MM.1S (cell line): ENCODE data around the gene CD300H.

Experiments used
- DNase-seq: peaks from one replicate; pipeline ENCODE4 v3.0.0-alpha.2; 2015
- H2AFZ ChIP-seq: fragments of 300-600 bp; sonication (generic); 2 replicates; pipeline ENCODE4 v1.6.0; 2016; ENCODE audit warnings: antibody characterized with exemption, low read length
- H3F3A ChIP-seq: fragments of 300-600 bp; sonication (generic); 2 replicates; pipeline ENCODE4 v1.6.1; 2016; ENCODE audit warnings: mild to moderate bottlenecking, antibody characterized with exemption, low read length, moderate library complexity, mixed read lengths; ENCODE audit not compliant: insufficient read depth
- H3K27ac ChIP-seq: fragments of 300-600 bp; sonication (generic); 2 replicates; pipeline ENCODE4 v1.5.1; 2016; ENCODE audit warnings: mild to moderate bottlenecking, low read length
- H3K27me3 ChIP-seq: fragments of 300-600 bp; sonication (generic); replicated peaks from 2 replicates; pipeline ENCODE4 v1.6.0; 2016; ENCODE audit warnings: low read length; ENCODE audit not compliant: insufficient read depth
- H3K36me3 ChIP-seq: fragments of 300-600 bp; sonication (generic); replicated peaks from 2 replicates; pipeline ENCODE4 v1.6.1; 2016; ENCODE audit warnings: mild to moderate bottlenecking, low read length, mixed read lengths; ENCODE audit not compliant: insufficient read depth
- H3K4me1 ChIP-seq: fragments of 300-600 bp; sonication (generic); 2 replicates; pipeline ENCODE4 v1.6.1; 2016; ENCODE audit warnings: low read length, mixed read lengths
- H3K4me2 ChIP-seq: fragments of 300-600 bp; sonication (generic); 2 replicates; pipeline ENCODE4 v1.6.0; 2016; ENCODE audit warnings: low read depth, low read length
- H3K4me3 ChIP-seq: fragments of 300-600 bp; sonication (generic); 2 replicates; pipeline ENCODE4 v1.5.1; 2016; ENCODE audit warnings: low read length, mixed read lengths
- H3K79me2 ChIP-seq: fragments of 300-600 bp; sonication (generic); 2 replicates; pipeline ENCODE4 v1.6.1; 2016; ENCODE audit warnings: mixed run types, low read length, mixed read lengths
- H3K9ac ChIP-seq: fragments of 300-600 bp; sonication (generic); 2 replicates; pipeline ENCODE4 v1.6.1; 2016; ENCODE audit warnings: low read length, mixed read lengths
- H3K9me2 ChIP-seq: fragments of 300-600 bp; sonication (generic); replicated peaks from 2 replicates; pipeline ENCODE4 v1.6.1; 2016; ENCODE audit warnings: mild to moderate bottlenecking, low read length, mixed read lengths; ENCODE audit not compliant: insufficient read depth
- H3K9me3 ChIP-seq: fragments of 300-600 bp; sonication (generic); replicated peaks from 2 replicates; pipeline ENCODE4 v1.6.1; 2016; ENCODE audit warnings: mild to moderate bottlenecking, low read length, mixed read lengths; ENCODE audit not compliant: insufficient read depth
- H4K20me1 ChIP-seq: fragments of 300-600 bp; sonication (generic); 2 replicates; pipeline ENCODE4 v1.6.1; 2016; ENCODE audit warnings: mild to moderate bottlenecking, low read length, moderate library complexity, mixed read lengths; ENCODE audit not compliant: insufficient read depth
- CTCF ChIP-seq: fragments of 300-600 bp; sonication (generic); IDR thresholded peaks from 2 replicates; pipeline ENCODE4 v1.5.1; 2016; ENCODE audit warnings: antibody characterized with exemption, low read length, mixed read lengths
- EZH2 ChIP-seq: fragments of 300-600 bp; sonication (generic); optimal IDR thresholded peaks from 2 replicates; pipeline ENCODE3; 2017; ENCODE audit warnings: low read depth, mild to moderate bottlenecking, antibody characterized with exemption, low read length, mixed read lengths
- EZH2phosphoT487 ChIP-seq: fragments of 300-600 bp; sonication (generic); IDR thresholded peaks from 2 replicates; pipeline ENCODE4 v1.6.1; 2018; ENCODE audit warnings: antibody characterized with exemption, low read length

CD300H gene

DNA sequence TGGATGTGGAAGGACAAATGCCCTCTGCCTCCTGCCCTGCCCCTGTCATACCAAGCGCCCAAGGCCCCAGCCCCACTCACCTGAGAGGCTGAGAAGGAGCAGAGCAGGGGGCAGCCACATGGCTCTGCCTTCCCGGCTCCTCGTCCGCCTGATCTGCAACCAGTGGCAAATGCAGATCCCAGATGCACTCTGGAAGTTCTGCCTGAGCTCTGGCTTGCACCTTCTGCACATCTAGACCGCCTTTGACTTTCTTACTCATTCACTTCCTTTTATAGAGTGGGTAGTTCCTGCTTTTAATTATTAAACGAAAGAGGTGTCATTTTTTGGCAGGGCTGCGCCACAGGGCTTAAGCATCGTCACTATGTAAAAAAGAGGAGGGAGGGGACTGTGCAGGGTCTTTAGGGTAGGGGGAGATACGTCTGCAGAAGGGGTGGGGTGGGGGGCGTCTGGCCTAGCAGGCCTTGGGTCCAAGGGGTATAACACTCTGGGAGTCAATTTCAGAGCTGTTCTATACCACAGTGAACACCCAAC, 36.0 kb downstream of the CD300H start, which contains the start of gene CD300LB:
CD300LB (minus strand) TSS at position 245 of the 531 bp plus-strand sequence; CDS start at position 120, 125 bp downstream.
- H2AFZ ChIP-seq = no peak within 1 kb of the TSS
- H3K9ac ChIP-seq = no peak within 1 kb of the TSS
- no peak for TF ChIP-seq CTCF
- no peak for TF ChIP-seq EZH2
- no peak for TF ChIP-seq EZH2phosphoT487
- no peaks in the 10 kb centered on the region for H3K36me3 ChIP-seq
- H3K9me2 ChIP-seq = no peaks in the 10 kb centered on the region
- DNase-seq = no peak
- H3F3A ChIP-seq = no peaks in the 10 kb centered on the region
- H3K79me2 ChIP-seq = no peaks in the 10 kb centered on the region
- H3K27me3 ChIP-seq = peaks cover 98% of the 10 kb centered on the region
- H3K27ac ChIP-seq = no peak within 1 kb of the TSS
- H3K4me2 ChIP-seq = peak within 1 kb of the TSS; percentile 30; the same call in 1 of the 2 replicates
- no peaks in the 10 kb centered on the region for H4K20me1 ChIP-seq
- H3K4me3 ChIP-seq = no peak within 1 kb of the TSS
- H3K9me3 ChIP-seq = no peaks in the 10 kb centered on the region
- no peaks in the 10 kb centered on the region for H3K4me1 ChIP-seq

- no peak overlapping the region for H3K4me2 ChIP-seq
- H3K9me2 ChIP-seq = no peaks in the 10 kb centered on the region
- H3K27me3 ChIP-seq = peaks cover 98% of the 10 kb centered on the region
- H2AFZ ChIP-seq = no peak overlapping the region
- H3K9me3 ChIP-seq = no peaks in the 10 kb centered on the region
- H4K20me1 ChIP-seq = no peaks in the 10 kb centered on the region
- H3K4me1 ChIP-seq = no peaks in the 10 kb centered on the region
- no peaks in the 10 kb centered on the region for H3K36me3 ChIP-seq
- no peak overlapping the region for H3K27ac ChIP-seq
- DNase-seq = no peak
- H3F3A ChIP-seq = no peaks in the 10 kb centered on the region
- TF ChIP-seq EZH2phosphoT487 = no peak
- no peak overlapping the region for H3K4me3 ChIP-seq
- H3K79me2 ChIP-seq = no peaks in the 10 kb centered on the region
- H3K9ac ChIP-seq = no peak overlapping the region
Measured at GRCh38 chr17:74530831-74531150, 36.5 kb downstream of the CD300H start.

- Histone ChIP-seq H3K9ac (no peak overlapping the region), H3K9me2 (no peaks in the 10 kb centered on the region), H3K4me2 (no peak overlapping the region), H3K79me2 (no peaks in the 10 kb centered on the region), H2AFZ (no peak overlapping the region), H4K20me1 (no peaks in the 10 kb centered on the region), H3K27ac (no peak overlapping the region), H3K36me3 (no peaks in the 10 kb centered on the region), H3K4me3 (no peak overlapping the region), H3K9me3 (no peaks in the 10 kb centered on the region), H3K27me3 (peaks cover 98% of the 10 kb centered on the region), H3K4me1 (no peaks in the 10 kb centered on the region), H3F3A (no peaks in the 10 kb centered on the region)
- no peak for DNase-seq
- TF ChIP-seq EZH2 (no peak), EZH2phosphoT487 (no peak), CTCF (no peak)
Measured at GRCh38 chr17:74529243-74529642, 38.1 kb downstream of the CD300H start.

- no peak overlapping the region for H3K4me2 ChIP-seq
- no peaks in the 10 kb centered on the region for H3K9me3 ChIP-seq
- no peak overlapping the region for H3K27ac ChIP-seq
- no peaks in the 10 kb centered on the region for H3K4me1 ChIP-seq
- no peaks in the 10 kb centered on the region for H3K9me2 ChIP-seq
- no peaks in the 10 kb centered on the region for H3K79me2 ChIP-seq
- H2AFZ ChIP-seq = no peak overlapping the region
- no peak overlapping the region for H3K9ac ChIP-seq
- peaks cover 98% of the 10 kb centered on the region for H3K27me3 ChIP-seq
- TF ChIP-seq EZH2 (no peak), CTCF (no peak), EZH2phosphoT487 (no peak)
- H3K36me3 ChIP-seq = no peaks in the 10 kb centered on the region
- H4K20me1 ChIP-seq = no peaks in the 10 kb centered on the region
- no peak for DNase-seq
- no peaks in the 10 kb centered on the region for H3F3A ChIP-seq
- no peak overlapping the region for H3K4me3 ChIP-seq
Measured at GRCh38 chr17:74528491-74529199, 38.7 kb downstream of the CD300H start.
